T47D (cell line): ENCODE data around the gene PITPNB.

Source experiments
- DNase-seq, 2 experiments: peaks; one replicate each; pipeline versions ENCODE4 v3.0.0 to v3.0.0-alpha.2; 2011 to 2012; ENCODE audit warnings: low read depth in 1 of 2, low spot score in 1 of 2
- JUND ChIP-seq: IDR thresholded peaks from 2 replicates; pipeline ENCODE4 v1.6.1; 2012; ENCODE audit warnings: low read depth
- in situ Hi-C: cut with HindIII; loops from 2 replicates; pipeline ENCODE4 v1.10.0; 2016; ENCODE audit warnings: low sequenced_read_pairs, low pct_unique_long_range_greater_than_20kb

The PITPNB gene

GRCh38 chr22:27804470-27805297 lies 114.4 kb downstream of the PITPNB start:
- DNase-seq, result peak; percentile 46 to 60
- no peak for TF ChIP-seq JUND
- in situ Hi-C loops, result no loop called here

GRCh38 chr22:27803841-27804415 lies 115.1 kb downstream of the PITPNB start:
- in situ Hi-C loops, result no loop called here
- TF ChIP-seq JUND, result no peak
- DNase-seq, result no peak

GRCh38 chr22:27802346-27803073 lies 116.5 kb downstream of the PITPNB start:
- DNase-seq, result no peak
- in situ Hi-C loops, result no loop called here
- no peak for TF ChIP-seq JUND
